HEK293T (cell line): ENCODE data around the gene PFAS.

ENCODE experiments used
- CTCF ChIA-PET: fragments of 350-600 bp; formaldehyde crosslinking; extraction: SDS; loops from one replicate; lab custom pipeline; 2021; ENCODE audit warnings: antibody characterized with exemption, inconsistent platforms; lab: Yijun Ruan, JAX
- POLR2A ChIA-PET: fragments of 350-600 bp; formaldehyde crosslinking; extraction: SDS; loops from one replicate; lab custom pipeline; 2020; ENCODE audit warnings: antibody characterized with exemption, inconsistent platforms; lab: Yijun Ruan, JAX
- DNase-seq: peaks from one replicate; pipeline ENCODE4 v3.0.0; 2012; ENCODE audit warnings: mixed read lengths; ENCODE audit errors: extremely low spot score
- ARNT ChIP-seq: fragments of 450-650 bp; IDR thresholded peaks from 2 replicates; pipeline ENCODE4 v1.6.1; 2017; ENCODE audit warnings: mild to moderate bottlenecking
- BHLHE40 ChIP-seq: fragments of 450-650 bp; IDR thresholded peaks from 2 replicates; pipeline ENCODE4 v1.6.1; 2016; ENCODE audit warnings: mild to moderate bottlenecking, moderate library complexity, borderline replicate concordance
- CTBP1 ChIP-seq: fragments of 450-650 bp; IDR thresholded peaks from 2 replicates; pipeline ENCODE4 v1.6.1; 2016; ENCODE audit warnings: borderline replicate concordance
- ELF4 ChIP-seq: fragments of 450-650 bp; IDR thresholded peaks from 2 replicates; pipeline ENCODE4 v1.6.1; 2017; ENCODE audit warnings: antibody characterized with exemption
- FOXA1 ChIP-seq: fragments of 450-650 bp; IDR thresholded peaks from 2 replicates; pipeline ENCODE4 v1.6.1; 2016; ENCODE audit warnings: mild to moderate bottlenecking
- FOXK2 ChIP-seq: fragments of 450-650 bp; IDR thresholded peaks from 2 replicates; pipeline ENCODE4 v1.6.1; 2016; ENCODE audit warnings: mild to moderate bottlenecking
- FOXM1 ChIP-seq: fragments of 450-650 bp; IDR thresholded peaks from 2 replicates; pipeline ENCODE4 v1.6.1; 2017; ENCODE audit warnings: mild to moderate bottlenecking, borderline replicate concordance
- HDGF ChIP-seq: fragments of 450-650 bp; IDR thresholded peaks from 2 replicates; pipeline ENCODE4 v1.6.1; 2017; ENCODE audit warnings: antibody characterized with exemption, borderline replicate concordance
- L3MBTL2 ChIP-seq: fragments of 450-650 bp; conservative IDR thresholded peaks from 2 replicates; pipeline ENCODE4 v1.6.1; 2016; ENCODE audit warnings: mild to moderate bottlenecking
- LEF1 ChIP-seq: fragments of 450-650 bp; IDR thresholded peaks from 2 replicates; pipeline ENCODE4 v1.6.1; 2017; ENCODE audit warnings: mild to moderate bottlenecking, borderline replicate concordance
- NFRKB ChIP-seq: fragments of 450-650 bp; IDR thresholded peaks from 2 replicates; pipeline ENCODE4 v1.6.1; 2016; ENCODE audit warnings: mild to moderate bottlenecking, moderate library complexity
- PKNOX1 ChIP-seq: fragments of 450-650 bp; IDR thresholded peaks from 2 replicates; pipeline ENCODE4 v1.6.1; 2016
- SP1 ChIP-seq: fragments of 450-650 bp; IDR thresholded peaks from 2 replicates; pipeline ENCODE4 v1.6.1; 2017
- SUZ12 ChIP-seq: fragments of 450-650 bp; IDR thresholded peaks from 2 replicates; pipeline ENCODE4 v1.6.1; 2016; ENCODE audit warnings: mild to moderate bottlenecking
- TARDBP ChIP-seq: fragments of 450-650 bp; IDR thresholded peaks from 2 replicates; pipeline ENCODE4 v1.6.1; 2016
- ZNF384 ChIP-seq: fragments of 450-650 bp; IDR thresholded peaks from 2 replicates; pipeline ENCODE4 v1.6.1; 2016

The PFAS gene

GRCh38 chr17:8292639-8293395 is 43.7 kb downstream of the PFAS start:
- no peak for DNase-seq

GRCh38 chr17:8294361-8294760 is 45.3 kb downstream of the PFAS start:
- TF ChIP-seq HDGF (no peak), FOXK2 (no peak), PKNOX1 (no peak), SUZ12 (no peak), ZNF384 (no peak), CTBP1 (no peak), FOXM1 (no peak), NFRKB (no peak), L3MBTL2 (no peak), SP1 (no peak), BHLHE40 (no peak), ARNT (no peak), ELF4 (no peak), TARDBP (no peak), FOXA1 (no peak), LEF1 (no peak)
- ChIA-PET POLR2A (interaction anchor here (1.0 to 3.4 kb wide), 14 partner anchors 15 to 171 kb away, joined by 3 to 52 read pairs (median 4); partner anchors contain the start of genes AURKB, CTC1, NDEL1 and PFAS), CTCF (interaction anchor here (0.6 kb wide), 1 partner anchor 35 kb away, joined by 4 read pairs; no protein-coding TSS in a partner anchor)
- DNase-seq: no peak

More at GRCh38 chr17:8292639-8293395, 43.7 kb downstream of the PFAS start:
- no peak for TF ChIP-seq HDGF
- no peak for TF ChIP-seq ZNF384
- TF ChIP-seq SUZ12: no peak
- no peak for TF ChIP-seq ARNT
- TF ChIP-seq ELF4: no peak
- no peak for TF ChIP-seq LEF1
- no peak for TF ChIP-seq CTBP1
- no peak for TF ChIP-seq BHLHE40
- no peak for TF ChIP-seq PKNOX1
- TF ChIP-seq FOXA1: no peak
- TF ChIP-seq L3MBTL2: no peak
- TF ChIP-seq NFRKB: no peak
- no peak for TF ChIP-seq TARDBP
- TF ChIP-seq FOXK2: no peak
- TF ChIP-seq SP1: no peak
- no peak for TF ChIP-seq FOXM1
- CTCF ChIA-PET: no interaction called here
- POLR2A ChIA-PET: interaction anchor here (1.1 kb wide), 1 partner anchor 119 kb away, joined by 3 read pairs; no protein-coding TSS in a partner anchor

GRCh38 chr17:8294814-8295316 is 45.8 kb downstream of the PFAS start:
- DNase-seq: no peak
- TF ChIP-seq HDGF: peak; percentile 49; the same call in 1 of the 2 replicates
- TF ChIP-seq ELF4: no peak
- TF ChIP-seq L3MBTL2: peak; percentile 71
- POLR2A ChIA-PET: interaction anchor here (0.6 to 3.4 kb wide), 40 partner anchors 9 to 172 kb away, joined by 3 to 52 read pairs (median 4); partner anchors contain the start of genes AURKB, BORCS6, CTC1 and HES7
- CTCF ChIA-PET: interaction anchor here (0.6 to 1.0 kb wide), 4 partner anchors 71 to 106 kb away, joined by 3 to 4 read pairs (median 4); partner anchors contain the start of gene KRABD2

- TF ChIP-seq CTBP1 (0 out of 2 replicates have a peak, but pooled peaks have one; percentile 29), TARDBP (no peak), ZNF384 (no peak), FOXK2 (no peak), ELF4 (no peak), ARNT (no peak), HDGF (no peak), PKNOX1 (0 out of 2 replicates have a peak, but pooled peaks have one; percentile 31), BHLHE40 (no peak), FOXA1 (no peak), L3MBTL2 (no peak), NFRKB (no peak)
- no peak for DNase-seq
- ChIA-PET POLR2A (interaction anchor here (1.1 to 1.4 kb wide), 3 partner anchors 52 to 127 kb away, joined by 4 to 6 read pairs (median 4); partner anchors contain the start of genes CTC1 and PFAS), CTCF (interaction anchor here (1.0 to 1.2 kb wide), 2 partner anchors 77 to 207 kb away, joined by 3 to 4 read pairs; no protein-coding TSS in a partner anchor)
Observed at GRCh38 chr17:8300226-8300625, 51.1 kb downstream of the PFAS start.

- CTCF ChIA-PET: interaction anchor here (0.6 to 1.2 kb wide), 7 partner anchors 12 to 207 kb away, joined by 3 to 4 read pairs (median 3); partner anchors contain the start of gene RANGRF
- DNase-seq: peak; percentile 81
- POLR2A ChIA-PET: interaction anchor here (1.1 to 1.4 kb wide), 3 partner anchors 52 to 128 kb away, joined by 4 to 6 read pairs (median 4); partner anchors contain the start of genes CTC1 and PFAS
- no peak for TF ChIP-seq BHLHE40
- no peak for TF ChIP-seq FOXA1
- no peak for TF ChIP-seq TARDBP
- TF ChIP-seq ELF4: no peak
- no peak for TF ChIP-seq NFRKB
- TF ChIP-seq SUZ12: no peak
- TF ChIP-seq CTBP1: no peak
- TF ChIP-seq L3MBTL2: no peak
- no peak for TF ChIP-seq FOXM1
- no peak for TF ChIP-seq FOXK2
- no peak for TF ChIP-seq SP1
- no peak for TF ChIP-seq ZNF384
- no peak for TF ChIP-seq HDGF
- TF ChIP-seq ARNT: no peak
- TF ChIP-seq LEF1: no peak
- no peak for TF ChIP-seq PKNOX1
Observed at GRCh38 chr17:8300627-8301242, 51.6 kb downstream of the PFAS start.
